Activated naive CD4-positive, alpha-beta T cell treated with anti-CD3 and anti-CD28 coated beads, Interleukin-2, amount 50 U/mL, for 16 hours (primary cell): ENCODE data around the gene AMH.

Source experiments
- DNase-seq: peaks from one replicate; pipeline ENCODE4 v3.0.0-alpha.2; 2020

Gene AMH

DNA sequence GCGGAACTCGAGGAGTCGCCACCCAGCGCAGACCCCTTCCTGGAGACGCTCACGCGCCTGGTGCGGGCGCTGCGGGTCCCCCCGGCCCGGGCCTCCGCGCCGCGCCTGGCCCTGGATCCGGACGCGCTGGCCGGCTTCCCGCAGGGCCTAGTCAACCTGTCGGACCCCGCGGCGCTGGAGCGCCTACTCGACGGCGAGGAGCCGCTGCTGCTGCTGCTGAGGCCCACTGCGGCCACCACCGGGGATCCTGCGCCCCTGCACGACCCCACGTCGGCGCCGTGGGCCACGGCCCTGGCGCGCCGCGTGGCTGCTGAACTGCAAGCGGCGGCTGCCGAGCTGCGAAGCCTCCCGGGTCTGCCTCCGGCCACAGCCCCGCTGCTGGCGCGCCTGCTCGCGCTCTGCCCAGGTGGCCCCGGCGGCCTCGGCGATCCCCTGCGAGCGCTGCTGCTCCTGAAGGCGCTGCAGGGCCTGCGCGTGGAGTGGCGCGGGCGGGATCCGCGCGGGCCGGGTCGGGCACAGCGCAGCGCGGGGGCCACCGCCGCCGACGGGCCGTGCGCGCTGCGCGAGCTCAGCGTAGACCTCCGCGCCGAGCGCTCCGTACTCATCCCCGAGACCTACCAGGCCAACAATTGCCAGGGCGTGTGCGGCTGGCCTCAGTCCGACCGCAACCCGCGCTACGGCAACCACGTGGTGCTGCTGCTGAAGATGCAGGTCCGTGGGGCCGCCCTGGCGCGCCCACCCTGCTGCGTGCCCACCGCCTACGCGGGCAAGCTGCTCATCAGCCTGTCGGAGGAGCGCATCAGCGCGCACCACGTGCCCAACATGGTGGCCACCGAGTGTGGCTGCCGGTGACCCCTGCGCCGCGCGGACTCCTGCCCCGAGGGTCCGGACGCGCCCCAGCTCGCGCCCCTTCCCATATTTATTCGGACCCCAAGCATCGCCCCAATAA, 2.3 kb downstream of the AMH start:
- DNase-seq, result peak; percentile 51

DNA sequence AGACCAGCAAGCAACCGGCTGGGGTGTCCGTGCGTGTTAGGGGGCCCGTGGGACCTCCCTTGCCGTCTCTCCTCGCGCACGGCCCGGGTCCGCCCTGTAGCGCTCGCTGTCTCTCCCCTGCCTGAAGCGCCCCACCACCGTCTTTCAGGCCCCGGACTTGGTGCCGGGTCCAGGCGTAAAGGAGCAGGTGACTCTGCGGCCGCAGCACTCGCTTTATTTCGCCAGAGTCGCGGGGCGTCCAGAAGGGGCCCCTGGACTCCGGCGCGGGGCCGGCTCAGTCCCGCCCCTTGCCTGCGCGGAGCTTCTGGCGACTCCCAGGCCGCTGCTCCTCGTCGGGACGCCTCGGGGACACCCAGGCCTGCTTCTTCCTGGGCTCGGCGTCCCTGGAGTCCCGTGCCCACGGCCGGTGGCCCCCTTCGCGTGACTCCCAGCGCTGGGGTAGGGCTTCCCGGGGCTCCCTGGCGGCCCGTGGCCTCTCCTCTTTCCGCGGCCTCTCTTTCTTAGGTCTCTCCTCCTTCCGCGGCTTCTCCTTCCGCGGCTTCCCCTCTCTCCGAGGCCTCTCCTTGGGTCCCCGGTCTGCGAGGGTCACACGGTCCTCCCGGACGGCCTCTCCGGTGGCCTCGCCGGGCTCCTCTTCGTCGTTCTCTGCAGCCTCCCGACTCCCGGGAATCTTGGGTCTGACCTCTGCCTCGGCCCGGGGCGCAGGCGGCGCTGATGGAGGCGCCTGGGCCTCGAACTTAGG, 3.1 kb downstream of the AMH start:
- DNase-seq, result no peak

DNA sequence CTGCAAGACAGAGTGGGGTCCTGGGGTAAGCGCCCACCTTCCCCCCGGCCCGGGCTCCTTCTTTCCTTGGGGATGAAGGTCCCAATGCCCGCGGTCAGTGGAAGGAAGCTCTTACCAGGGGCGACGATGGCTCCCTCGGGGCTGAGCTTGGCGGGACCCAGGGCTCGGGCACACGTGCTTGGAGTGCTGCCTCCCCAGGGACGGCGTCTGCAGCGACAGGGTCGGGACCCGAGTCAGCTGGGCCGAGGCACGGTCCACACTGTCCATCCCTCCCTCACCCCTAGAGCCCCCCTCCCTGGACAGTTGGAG, 3.6 kb downstream of the AMH start:
- DNase-seq, result no peak

DNA sequence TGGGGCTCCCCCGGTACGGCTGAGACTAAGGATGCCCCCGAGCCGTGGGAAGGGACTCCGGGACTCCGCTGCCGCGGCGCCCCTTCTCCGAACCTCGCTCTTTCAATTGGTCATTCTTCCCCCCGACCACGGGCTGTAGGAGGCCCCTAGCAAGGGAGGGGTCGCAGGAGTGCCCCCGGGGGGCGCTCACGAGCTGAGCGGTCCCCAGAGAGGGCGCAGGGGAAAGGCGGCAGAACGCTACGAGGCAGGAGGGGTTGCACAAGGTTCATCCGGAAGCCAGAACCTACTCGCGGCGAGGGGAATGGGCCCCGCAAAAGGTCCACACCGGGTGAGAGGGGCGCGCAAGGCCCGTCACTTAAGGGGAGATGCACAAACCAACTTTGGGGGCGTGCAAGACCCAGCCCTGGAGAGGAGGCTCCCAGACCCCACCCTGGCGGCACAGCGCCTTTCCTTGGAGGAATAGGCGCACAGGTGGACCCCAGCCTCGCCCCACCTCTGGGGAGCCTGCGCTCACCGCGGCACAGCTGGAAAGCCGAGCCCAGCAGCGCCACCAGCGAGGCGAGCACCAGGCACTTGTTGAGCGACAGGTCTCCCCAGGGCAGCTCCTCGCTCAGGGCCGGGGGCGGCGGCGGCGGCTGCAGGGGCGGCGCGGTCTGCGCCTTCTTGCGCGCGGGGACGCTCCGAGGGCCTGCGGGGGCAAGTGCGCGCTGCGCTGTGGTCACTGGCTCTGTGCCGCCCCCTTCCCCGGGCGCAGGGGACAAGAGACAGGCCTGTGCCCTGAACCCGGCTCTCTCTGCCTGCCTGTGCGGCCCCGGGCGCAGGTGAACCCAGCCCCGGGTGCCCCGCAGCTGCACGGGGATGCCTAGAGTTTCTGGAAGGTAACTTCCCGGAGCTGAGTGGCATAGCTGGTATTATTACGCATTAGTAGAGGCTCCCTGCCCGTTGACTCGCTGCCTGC, 4.3 kb downstream of the AMH start:
- peak; percentile 65 for DNase-seq

DNA sequence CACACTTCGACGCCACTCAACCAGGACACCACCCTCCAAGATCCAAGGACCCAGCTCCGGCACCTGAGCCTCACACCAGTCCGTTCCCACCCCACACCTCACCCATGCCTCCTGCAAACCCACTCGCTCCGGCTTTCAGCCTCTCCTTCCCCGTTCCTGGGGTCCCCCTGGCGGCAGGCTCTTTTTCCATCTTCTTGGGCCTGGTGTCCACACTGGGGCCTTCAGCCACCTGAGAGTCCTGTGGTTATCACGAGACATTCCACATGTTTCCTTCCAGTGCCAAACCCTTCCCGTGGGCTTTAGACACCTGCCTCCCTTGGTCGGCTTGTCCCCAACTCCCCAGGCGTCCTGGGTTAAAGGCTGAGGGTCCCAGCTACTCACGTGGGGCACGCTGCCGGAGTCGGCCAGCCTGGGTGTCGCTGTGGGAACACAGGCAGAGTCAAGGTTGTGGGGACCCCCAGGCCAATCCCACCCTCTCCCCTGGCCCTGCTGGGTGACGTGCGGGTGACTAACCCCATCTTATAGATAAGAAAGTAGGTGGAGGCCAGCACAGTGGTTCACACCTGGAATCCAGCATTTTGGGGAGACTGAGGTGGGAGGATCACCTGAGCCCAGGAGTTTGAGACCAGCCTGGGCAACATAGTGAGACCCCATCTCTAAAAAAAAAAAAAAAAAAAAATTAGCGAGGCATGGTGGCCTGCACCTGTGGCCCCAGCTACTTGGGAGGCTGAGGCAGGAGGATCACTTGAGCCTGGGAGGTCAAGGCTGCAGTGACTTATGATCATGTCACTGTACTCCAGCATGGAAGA, 5.1 kb downstream of the AMH start:
- no peak for DNase-seq

DNA sequence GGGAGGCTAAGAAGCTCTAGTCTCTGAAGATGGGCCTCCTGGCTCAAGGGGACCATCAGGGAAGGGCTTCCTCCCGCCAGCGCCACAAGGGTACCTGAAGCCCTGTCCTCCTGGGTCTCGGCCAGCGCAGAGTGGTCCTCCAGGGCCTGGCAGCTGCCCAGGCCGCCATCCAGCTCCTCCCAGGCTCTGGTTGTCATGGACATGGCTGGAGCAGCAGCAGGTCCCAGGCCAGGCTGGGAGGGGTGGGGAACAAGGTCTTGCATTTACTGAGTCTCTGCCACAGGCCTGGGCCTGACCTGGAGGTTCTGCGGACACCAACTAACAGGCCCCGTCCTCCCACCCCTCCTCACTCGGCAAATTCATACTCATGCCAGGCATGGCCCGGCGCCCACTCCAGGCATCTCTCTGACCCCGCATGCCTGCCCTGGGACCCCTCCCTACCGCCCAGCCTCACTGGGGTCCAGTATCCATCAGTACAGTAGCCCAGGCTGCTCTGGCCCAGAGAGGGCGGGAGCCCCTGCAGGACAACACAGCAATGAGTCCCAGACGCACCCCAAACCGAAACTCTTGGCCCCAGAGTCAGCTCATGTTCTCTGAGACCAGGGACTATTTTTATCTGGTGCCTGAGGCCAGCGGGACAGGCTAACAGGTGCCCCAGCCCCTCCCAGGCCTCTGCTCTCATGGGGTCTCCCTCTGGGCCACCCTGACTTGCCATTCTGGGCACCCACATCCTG, 6.2 kb downstream of the AMH start:
- DNase-seq, result no peak

DNA sequence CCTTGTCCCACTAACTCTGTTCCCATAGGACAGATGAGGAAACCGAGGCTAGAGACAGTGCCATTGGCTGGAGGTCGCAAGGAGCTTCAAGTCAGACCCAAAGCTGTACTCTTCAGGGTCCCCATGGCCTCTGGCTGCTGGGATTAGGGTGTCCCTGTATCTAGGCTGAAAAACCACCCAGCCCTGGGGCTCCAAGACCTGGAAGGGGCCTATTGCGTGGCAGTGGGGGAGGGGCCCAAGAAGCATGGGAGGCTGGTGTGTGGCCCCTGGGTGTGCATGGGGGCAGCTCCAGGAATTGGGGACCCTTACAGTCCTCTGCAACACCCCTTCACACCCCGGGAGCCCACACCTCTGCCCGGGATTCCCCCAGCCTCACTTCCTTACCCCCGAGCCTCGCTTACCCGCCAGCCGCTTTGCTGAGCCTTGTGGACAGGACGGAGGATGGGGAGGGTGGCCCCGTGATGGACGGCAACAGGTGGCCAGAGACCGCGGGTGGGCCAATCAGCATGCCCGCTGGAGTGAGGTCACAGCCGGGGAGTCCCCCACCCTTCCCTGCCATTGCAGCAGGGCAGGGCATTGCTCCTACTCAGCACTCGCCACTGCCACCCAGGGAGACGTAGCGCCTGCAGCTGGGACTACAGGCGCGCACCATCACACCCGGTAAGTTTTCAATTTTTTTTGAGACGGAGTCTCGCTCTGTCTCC, 7.0 kb downstream of the AMH start, which contains the start of gene JSRP1:
Gene JSRP1 (minus strand): TSS at position 436 of the 704 bp plus-strand sequence. CDS start 1,103 bp downstream, outside the sequence.
- DNase-seq, result no peak

DNA sequence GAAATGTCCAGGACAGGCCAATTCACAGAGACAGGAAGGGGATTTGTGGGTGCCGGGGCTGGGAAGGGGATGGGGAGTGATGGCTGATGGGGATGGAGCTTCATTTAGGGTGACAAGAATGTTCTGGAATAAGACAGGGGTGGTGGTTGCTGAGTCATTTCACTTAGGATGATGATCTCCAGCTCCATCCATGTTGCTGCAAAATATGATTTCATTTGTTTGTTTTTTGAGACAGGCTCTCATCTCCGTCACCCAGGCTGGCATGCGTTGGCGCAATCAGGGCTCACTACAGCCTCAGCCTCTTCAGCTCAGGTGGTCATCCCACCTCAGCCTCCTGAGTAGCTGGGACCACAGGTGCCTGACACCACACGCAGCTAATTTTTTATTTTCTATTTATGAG, 10.2 kb downstream of the AMH start:
- DNase-seq, result no peak

DNA sequence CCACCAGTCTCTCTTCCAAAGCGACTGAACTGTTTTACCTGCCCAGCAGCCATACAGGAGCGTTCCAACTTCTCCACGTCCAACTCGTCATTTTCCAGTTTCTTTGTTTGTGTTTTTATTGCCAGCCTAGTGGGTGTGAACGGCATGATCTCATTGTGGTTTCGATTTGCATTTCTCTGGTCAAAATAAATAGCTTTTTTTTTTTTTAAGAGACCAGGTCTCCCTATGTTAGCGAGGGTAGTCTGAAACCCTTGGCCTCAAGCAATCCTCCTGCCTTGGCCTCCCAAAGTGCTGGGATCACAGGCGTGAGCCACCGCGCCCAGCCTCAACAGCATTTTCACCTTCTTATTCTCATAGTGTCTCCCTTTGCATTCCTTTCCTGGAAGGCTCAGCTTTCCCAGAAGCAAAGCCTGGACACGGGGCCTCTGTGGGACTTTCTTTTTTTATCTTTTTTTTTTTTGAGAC, 11.2 kb downstream of the AMH start:
- no peak for DNase-seq

DNA sequence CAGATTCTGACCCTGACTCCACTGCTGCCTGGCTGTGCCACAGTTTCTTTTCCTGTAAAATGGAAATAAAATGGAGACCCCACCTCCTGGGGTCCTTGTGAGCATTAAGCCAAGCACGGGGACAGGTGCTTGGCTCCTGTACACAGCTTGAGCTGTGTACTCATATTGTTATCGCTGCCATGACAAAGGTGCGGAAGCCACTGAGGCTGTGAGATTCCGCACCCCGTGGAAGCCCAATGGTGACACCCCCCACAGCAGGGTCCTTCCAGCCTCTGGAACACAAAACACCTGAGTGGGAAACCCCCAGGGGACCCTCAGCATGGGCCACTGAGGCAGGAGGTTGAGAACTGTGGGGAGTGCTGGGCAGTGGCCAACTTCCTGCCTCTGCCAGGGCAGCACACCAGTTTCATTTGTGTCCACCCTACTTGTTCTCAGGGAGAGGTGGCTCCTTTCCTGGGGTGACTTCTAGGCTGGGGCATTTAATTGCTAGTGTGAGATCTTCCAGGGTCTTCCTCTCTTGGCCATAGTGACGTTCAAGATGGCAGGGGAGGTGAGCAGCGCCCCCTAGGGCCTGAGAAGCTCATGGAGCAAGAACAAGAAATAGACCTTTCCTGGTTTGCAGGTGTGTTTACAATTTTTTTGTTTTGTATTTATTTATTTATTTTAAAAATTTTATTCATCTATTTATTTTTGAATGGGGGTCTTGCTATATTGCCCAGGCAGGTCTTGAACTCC, 12.5 kb downstream of the AMH start:
- peak; percentile 61 for DNase-seq

DNA sequence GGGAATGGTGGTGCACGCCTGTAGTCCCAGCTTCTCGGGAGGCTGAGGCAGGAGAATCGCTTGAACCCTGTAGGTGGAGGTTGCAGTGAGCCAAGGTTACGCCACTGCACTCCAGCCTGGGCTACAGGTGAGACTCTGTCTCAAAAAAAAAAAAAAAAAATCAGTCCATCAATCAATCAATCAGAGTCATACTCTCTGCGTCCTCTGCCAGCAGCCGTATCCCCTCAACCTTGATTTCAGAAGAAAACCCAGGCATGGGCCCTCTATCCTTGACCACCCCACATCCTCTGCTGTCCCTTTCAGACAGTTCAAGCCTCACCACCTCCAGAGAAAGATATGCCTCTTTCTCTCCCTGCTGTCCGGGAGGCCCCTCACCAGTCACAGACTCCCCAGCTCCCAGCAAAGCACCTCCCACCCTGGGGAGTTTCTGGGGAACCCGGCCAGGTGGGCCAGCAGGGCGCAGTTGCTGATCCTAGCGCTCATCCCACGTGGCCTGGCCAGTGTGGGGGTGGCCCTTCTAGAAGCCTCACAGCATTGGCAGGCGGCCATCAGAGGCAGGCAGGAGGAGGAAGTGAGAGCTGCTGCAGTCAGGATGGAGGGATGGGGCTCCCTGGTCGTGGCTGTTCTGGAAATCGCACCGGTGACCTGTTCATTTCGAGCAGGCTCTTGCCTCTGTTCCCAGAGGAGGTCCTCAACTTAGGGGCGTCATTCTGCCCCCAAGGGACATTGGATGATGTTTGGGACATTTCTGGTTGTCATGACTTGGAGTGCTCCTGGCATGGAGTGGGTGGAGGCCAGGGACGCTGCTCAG, 17.3 kb downstream of the AMH start:
- peak; percentile 46 for DNase-seq

DNA sequence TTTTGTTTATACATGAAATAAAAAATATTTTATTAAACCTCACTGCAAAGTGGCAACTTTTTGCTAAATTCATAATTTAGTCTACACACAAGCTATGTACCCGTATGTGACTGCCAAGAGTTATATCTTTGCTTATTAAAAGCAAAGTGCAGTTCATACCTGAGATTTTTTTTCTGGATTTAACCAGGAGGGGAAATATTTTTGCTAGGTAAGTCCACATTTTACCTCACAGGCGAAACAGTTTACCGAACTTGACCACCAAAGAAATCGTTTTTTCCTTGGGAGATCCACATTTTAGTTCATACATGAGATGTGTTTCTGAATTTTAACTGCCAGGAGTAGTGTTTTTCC, 19.3 kb downstream of the AMH start:
- DNase-seq, result no peak

DNA sequence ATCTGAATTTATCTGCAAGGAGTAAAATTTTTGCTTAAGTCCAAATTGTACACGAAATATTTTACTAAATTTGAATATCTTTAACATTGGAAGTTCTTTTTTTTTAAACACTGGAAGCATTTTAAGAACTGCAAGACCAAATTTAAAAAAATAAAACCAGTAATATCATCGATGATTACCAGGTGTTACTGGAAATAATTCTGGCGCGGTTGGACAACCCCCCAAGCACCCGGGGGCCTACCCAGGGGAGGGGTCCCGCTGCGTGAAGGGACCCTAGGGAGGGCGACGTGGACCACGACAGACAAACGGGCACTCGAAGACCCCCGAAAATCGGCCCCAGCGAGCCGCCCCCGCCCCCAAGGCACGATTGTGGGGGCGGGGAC, 19.7 kb downstream of the AMH start:
- DNase-seq, result no peak

DNA sequence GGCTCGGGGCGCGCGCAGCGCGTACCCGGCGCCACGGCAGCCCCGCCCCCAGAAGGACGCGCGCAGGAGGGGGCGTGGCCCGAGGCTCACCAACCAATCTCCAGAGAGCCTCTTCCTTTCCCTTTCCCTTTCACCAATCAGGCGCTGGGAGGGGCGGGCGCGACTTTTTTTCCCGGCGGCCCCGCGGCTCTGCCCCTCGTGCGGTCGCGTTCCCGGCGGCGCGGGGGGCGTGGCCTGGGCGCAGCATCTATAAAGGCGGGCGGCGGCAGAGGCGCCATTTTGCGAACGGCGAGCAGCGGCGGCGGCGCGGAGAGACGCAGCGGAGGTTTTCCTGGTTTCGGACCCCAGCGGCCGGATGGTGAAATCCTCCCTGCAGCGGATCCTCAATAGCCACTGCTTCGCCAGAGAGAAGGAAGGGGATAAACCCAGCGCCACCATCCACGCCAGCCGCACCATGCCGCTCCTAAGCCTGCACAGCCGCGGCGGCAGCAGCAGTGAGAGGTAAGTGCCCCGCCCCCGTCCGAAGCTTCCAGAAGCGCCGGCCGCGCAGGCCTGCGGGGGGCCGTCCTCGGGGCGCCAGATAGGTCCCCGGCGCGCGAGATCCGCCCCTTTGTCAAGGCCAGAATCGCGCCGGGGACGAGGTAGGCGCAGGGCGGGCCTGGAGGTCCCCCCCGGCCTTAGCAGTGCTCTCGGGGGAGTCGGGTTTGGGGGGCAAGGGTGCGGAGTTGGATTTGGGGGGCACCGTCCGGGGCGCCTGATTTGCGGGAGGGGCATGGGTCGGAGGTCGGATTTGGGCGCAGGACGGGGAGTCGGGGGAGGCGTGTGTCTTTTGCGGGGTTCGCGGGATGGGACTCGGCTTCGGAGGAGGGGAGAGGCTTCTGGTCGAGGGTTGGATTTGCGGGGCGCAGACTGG, 20.4 kb downstream of the AMH start:
- peak; percentile 99 for DNase-seq

DNA sequence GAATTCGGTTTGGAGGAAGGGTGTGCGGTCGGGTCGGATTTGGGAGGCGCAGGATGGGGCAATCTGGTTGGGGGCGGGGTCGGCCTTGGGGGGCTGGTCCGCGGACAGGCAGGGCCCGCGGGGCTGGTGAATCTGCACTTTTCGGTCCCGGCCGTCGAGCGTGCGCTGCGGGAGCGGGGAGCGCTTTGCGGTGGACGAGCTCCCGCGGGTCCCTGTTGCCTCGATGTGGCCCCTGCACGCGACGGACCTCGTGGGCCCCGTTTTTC, 21.0 kb downstream of the AMH start:
- peak; percentile 56 for DNase-seq

DNA sequence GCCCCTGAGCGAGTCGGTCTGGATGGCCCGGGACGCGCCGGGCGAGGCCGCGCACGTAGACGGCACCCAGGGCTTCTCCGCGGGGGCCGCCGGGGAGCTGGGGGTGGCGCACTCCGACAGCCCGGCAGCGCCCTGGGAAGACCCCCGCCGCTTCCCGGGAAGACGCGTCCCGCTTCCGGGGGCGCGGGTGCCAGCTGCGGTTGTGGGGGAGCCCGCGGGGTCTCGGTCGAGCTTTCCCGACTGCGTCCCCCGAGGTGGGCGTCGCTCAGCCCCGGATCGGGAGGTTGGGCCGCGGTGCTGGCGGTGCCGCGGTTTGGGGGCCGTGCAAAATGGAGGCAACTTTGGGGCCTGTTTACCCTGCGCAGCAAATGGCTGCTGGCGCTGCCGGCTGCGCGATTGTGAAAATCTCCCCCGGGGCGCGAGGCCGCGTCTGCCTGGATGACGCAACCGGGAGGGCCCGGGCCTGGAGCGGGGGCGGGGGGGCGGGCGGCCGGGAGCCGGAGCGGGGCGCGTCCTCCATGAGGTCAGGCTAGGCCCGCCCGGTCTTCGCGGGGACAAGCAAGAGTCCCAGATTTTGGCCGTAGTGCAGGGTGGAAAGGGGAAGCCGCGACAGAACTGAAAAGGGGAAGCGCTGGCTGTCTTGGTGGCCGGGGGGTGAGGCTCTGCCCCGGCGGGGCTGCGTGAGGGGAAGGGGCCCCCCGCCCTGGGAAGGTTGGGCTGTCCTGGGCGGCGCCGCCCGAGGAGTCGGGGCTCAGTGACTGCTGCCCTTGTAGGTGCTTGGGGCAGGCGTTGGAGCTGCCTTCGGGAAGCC, 21.5 kb downstream of the AMH start:
- peak; percentile 80 for DNase-seq
